Activated naive CD4-positive, alpha-beta T cell (primary cell): ENCODE measurements around the gene CLDN3.

Source experiments
- DNase-seq, 4 experiments: peaks; one replicate each; lab custom pipeline; 2025; lab: John Stamatoyannopoulos, UW

The CLDN3 gene

GRCh38 chr7:73770860-73771670, 995 bp upstream of the CLDN3 start:
- DNase-seq = no peak

GRCh38 chr7:73769481-73770001, 529 bp downstream of the CLDN3 start:
- no peak for DNase-seq

- no peak for DNase-seq
Observed at GRCh38 chr7:73768641-73769480, 1.2 kb downstream of the CLDN3 start.

- DNase-seq = no peak
Observed at GRCh38 chr7:73766556-73767229, 3.4 kb downstream of the CLDN3 start.

- DNase-seq = no peak
Observed at GRCh38 chr7:73762659-73762999, 7.4 kb downstream of the CLDN3 start.

- no peak for DNase-seq
Observed at GRCh38 chr7:73761854-73762658, 8.0 kb downstream of the CLDN3 start.

GRCh38 chr7:73758581-73759138, 11.4 kb downstream of the CLDN3 start:
- DNase-seq = no peak

- DNase-seq = no peak
Observed at GRCh38 chr7:73749931-73750776, 19.9 kb downstream of the CLDN3 start.

- no peak for DNase-seq
Observed at GRCh38 chr7:73746378-73746777, 23.7 kb downstream of the CLDN3 start.

- no peak for DNase-seq
Observed at GRCh38 chr7:73742753-73743641, 27.1 kb downstream of the CLDN3 start.

GRCh38 chr7:73742338-73742752, 27.7 kb downstream of the CLDN3 start:
- DNase-seq = no peak

- no peak for DNase-seq
Observed at GRCh38 chr7:73741600-73741999, 28.5 kb downstream of the CLDN3 start.

GRCh38 chr7:73740771-73741170, 29.3 kb downstream of the CLDN3 start:
- no peak for DNase-seq

- no peak for DNase-seq
Observed at GRCh38 chr7:73740212-73740611, 29.9 kb downstream of the CLDN3 start.

GRCh38 chr7:73739387-73739767, 30.7 kb downstream of the CLDN3 start:
- no peak for DNase-seq

GRCh38 chr7:73738612-73739386, 31.3 kb downstream of the CLDN3 start, which contains the start of gene ABHD11:
ABHD11 (minus strand) TSS chr7:73738802; CDS start chr7:73738770, 32 bp downstream.
- DNase-seq = peak; percentile 99 to 100 (median 99)

GRCh38 chr7:73738220-73738611, 31.9 kb downstream of the CLDN3 start:
- DNase-seq = peak; percentile 20 to 53 (median 28)

GRCh38 chr7:73737491-73738219, 32.4 kb downstream of the CLDN3 start:
- DNase-seq = no peak
